Measurements from ENCODE around the gene MMD. TPM values are rescaled to one million over a fixed set of nuclear protein-coding genes. Genes with fewer than 3 reads are reported as not detected.

MMD gene
- polyA plus RNA-seq, 1 donor from 2014 or later: 111 TPM

DNA sequence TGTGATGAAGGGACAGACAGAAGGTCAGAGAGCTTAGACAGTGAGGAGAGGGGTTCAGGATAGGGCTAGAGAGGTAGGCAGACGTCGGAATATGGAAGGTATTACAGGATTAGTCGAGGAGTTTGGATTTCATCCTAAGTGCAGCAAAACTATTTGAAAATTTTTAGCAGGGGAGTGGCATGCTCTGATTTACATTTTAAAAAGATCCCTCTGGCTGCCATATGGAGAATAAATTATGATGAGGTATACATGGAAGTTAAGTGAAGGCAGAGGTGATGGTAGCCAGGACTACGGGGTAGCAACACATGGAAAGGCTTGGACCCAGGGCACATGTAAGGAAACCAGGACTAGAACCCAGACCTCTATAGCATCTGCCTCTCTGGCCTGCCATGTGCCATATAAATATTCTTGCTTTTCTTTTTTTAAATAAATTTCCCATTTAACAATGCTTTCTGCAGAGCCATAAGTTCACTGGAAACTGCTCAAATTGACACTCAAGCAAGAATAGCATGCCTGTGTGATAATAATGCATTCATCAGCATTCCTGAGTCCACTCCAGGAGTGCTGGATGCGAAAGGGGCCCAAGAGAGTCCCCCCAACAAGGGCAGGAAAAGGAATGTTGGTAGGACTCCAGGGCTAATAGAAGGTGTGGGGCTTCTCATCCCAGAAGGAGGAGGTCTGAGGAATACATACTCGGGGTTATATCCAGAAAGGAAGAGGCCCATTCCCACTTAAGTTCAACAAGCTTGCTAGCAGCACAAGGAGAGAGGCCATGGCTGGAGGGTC lies 78.6 kb downstream of the MMD start:
- H3K4me2 ChIP-seq (ENCODE audit: low read length): no peak overlapping the region
- no peaks in the 10 kb centered on the region for H4K20me1 ChIP-seq (ENCODE audit: insufficient read depth)
- H3K9ac ChIP-seq (ENCODE audit: low read length): no peak overlapping the region
- H3K27me3 ChIP-seq (ENCODE audit: insufficient read depth, low read depth, low read length): no peaks in the 10 kb centered on the region
- H2AFZ ChIP-seq (ENCODE audit: low read depth, low read length): no peak overlapping the region
- no peaks in the 10 kb centered on the region for H3K36me3 ChIP-seq (ENCODE audit: insufficient read depth, low read length)
- H3F3A ChIP-seq (ENCODE audit: insufficient read depth, low read length, poor library complexity, severe bottlenecking): no peaks in the 10 kb centered on the region
- no peaks in the 10 kb centered on the region for H3K9me2 ChIP-seq (ENCODE audit: insufficient read depth, low read length)
- peaks cover 3% of the 10 kb centered on the region for H3K9me3 ChIP-seq (ENCODE audit: low read length)
- no peak overlapping the region for H3K27ac ChIP-seq (ENCODE audit: low read length)
- H3K79me2 ChIP-seq (replicated peaks; ENCODE audit: insufficient read depth, low read length): no peaks in the 10 kb centered on the region
- TF ChIP-seq, protein P1, sequence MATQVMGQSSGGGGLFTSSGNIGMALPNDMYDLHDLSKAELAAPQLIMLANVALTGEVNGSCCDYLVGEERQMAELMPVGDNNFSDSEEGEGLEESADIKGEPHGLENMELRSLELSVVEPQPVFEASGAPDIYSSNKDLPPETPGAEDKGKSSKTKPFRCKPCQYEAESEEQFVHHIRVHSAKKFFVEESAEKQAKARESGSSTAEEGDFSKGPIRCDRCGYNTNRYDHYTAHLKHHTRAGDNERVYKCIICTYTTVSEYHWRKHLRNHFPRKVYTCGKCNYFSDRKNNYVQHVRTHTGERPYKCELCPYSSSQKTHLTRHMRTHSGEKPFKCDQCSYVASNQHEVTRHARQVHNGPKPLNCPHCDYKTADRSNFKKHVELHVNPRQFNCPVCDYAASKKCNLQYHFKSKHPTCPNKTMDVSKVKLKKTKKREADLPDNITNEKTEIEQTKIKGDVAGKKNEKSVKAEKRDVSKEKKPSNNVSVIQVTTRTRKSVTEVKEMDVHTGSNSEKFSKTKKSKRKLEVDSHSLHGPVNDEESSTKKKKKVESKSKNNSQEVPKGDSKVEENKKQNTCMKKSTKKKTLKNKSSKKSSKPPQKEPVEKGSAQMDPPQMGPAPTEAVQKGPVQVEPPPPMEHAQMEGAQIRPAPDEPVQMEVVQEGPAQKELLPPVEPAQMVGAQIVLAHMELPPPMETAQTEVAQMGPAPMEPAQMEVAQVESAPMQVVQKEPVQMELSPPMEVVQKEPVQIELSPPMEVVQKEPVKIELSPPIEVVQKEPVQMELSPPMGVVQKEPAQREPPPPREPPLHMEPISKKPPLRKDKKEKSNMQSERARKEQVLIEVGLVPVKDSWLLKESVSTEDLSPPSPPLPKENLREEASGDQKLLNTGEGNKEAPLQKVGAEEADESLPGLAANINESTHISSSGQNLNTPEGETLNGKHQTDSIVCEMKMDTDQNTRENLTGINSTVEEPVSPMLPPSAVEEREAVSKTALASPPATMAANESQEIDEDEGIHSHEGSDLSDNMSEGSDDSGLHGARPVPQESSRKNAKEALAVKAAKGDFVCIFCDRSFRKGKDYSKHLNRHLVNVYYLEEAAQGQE (IDR thresholded peaks at IDR 0.05; ENCODE audit: borderline replicate concordance): no peak
- TF ChIP-seq EZH2 (IDR thresholded peaks at IDR 0.05; ENCODE audit: borderline replicate concordance, insufficient read depth, low read length, poor library complexity, severe bottlenecking) (no peak), TAF1 (IDR thresholded peaks at IDR 0.05; ENCODE audit: low read depth) (no peak), MXI1 (conservative IDR thresholded peaks at IDR 0.05; ENCODE audit: poor library complexity, severe bottlenecking) (no peak), RAD21 (conservative IDR thresholded peaks at IDR 0.05) (no peak), POLR2AphosphoS5 (IDR thresholded peaks at IDR 0.05) (no peak), EP300 (conservative IDR thresholded peaks at IDR 0.05; ENCODE audit: poor library complexity, severe bottlenecking) (no peak), SMC3 (conservative IDR thresholded peaks at IDR 0.05; ENCODE audit: poor library complexity) (no peak)
- TF ChIP-seq, protein P2, sequence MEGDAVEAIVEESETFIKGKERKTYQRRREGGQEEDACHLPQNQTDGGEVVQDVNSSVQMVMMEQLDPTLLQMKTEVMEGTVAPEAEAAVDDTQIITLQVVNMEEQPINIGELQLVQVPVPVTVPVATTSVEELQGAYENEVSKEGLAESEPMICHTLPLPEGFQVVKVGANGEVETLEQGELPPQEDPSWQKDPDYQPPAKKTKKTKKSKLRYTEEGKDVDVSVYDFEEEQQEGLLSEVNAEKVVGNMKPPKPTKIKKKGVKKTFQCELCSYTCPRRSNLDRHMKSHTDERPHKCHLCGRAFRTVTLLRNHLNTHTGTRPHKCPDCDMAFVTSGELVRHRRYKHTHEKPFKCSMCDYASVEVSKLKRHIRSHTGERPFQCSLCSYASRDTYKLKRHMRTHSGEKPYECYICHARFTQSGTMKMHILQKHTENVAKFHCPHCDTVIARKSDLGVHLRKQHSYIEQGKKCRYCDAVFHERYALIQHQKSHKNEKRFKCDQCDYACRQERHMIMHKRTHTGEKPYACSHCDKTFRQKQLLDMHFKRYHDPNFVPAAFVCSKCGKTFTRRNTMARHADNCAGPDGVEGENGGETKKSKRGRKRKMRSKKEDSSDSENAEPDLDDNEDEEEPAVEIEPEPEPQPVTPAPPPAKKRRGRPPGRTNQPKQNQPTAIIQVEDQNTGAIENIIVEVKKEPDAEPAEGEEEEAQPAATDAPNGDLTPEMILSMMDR (IDR thresholded peaks at IDR 0.05; ENCODE audit: poor library complexity, severe bottlenecking): no peak
- no peak overlapping the region for H3K4me3 ChIP-seq (ENCODE audit: low read length)

Other genes starting within 250 kb of the MMD start
- 0.70 and 0.71 TPM in 2 replicates for gene HLF, start 156.9 kb downstream of the MMD start, polyA plus RNA-seq
- not detected in 2 replicates for gene SMIM36, start 89.6 kb upstream of the MMD start, polyA plus RNA-seq